Sciatic nerve (tissue), 2 donors: ENCODE measurements around the gene NOP10. TPM values are rescaled to one million over a fixed set of nuclear protein-coding genes. Genes with fewer than 3 reads are reported as not detected.
A peak's percentile ranks its signal among the peaks of the same experiment; 100 is the strongest.
"Not testable (repeated sequence)": the region's sequence is repeated elsewhere in the genome, so short reads cannot be mapped to it uniquely, and the experiment has no call there.

Experiments used
- ATAC-seq: fragments of 200-7000 bp; cut with Tn5 transposase; one replicate; pipeline ENCODE4 v1.9.1; 2020; ENCODE audit warnings: mild to moderate bottlenecking, moderate library complexity
- DNase-seq: peaks from one replicate; pipeline ENCODE4 v3.0.0-alpha.2; 2020; ENCODE audit warnings: low spot score
- intact Hi-C: fragments of 100-400 bp; cut with DNase I; formaldehyde crosslinking; loops from one replicate; pipeline ENCODE4 v1.14.2; 2022
- total RNA-seq: library from RNA; stranded (reverse); fragmentation: NEBNext Ultra II Directional; extraction: Animal tissue kit (Norgen Biotek cat#: 25700); gene quantifications from one replicate; pipeline ENCODE4 v1.2.1, GENCODE V29; 2021
- donor health status: DM: no; HTN: no; CAD: no.
- donor health status: DM: no; HTN: no; CAD: no.

The NOP10 gene
- total RNA-seq: 90.2 TPM

GRCh38 chr15:34342737-34343575, at the start of gene NOP10, which contains the start of gene NUTM1:
Gene NOP10 (minus strand): TSS chr15:34343136. CDS start chr15:34343073, 63 bp downstream.
Gene NUTM1 (plus strand): TSS chr15:34343315. CDS start chr15:34343697, 382 bp downstream.
- intact Hi-C loops: no loop called here
- ATAC-seq (peak; percentile 98), DNase-seq (peak; percentile 95)

- ATAC-seq, intact Hi-C loops, DNase-seq: not testable (repeated sequence)
These were observed 46.7 kb upstream of the NOP10 start for GRCh38 chr15:34389594-34390086.

GRCh38 chr15:34381829-34382521, 39.0 kb upstream of the NOP10 start:
- ATAC-seq, intact Hi-C loops, DNase-seq: not testable (repeated sequence)

- ATAC-seq, intact Hi-C loops, DNase-seq: not testable (repeated sequence)
These were observed 37.6 kb upstream of the NOP10 start for GRCh38 chr15:34380491-34380890.

- no peak for ATAC-seq
These were observed 33.9 kb upstream of the NOP10 start for GRCh38 chr15:34376856-34377255.

GRCh38 chr15:34375541-34375940, 32.6 kb upstream of the NOP10 start:
- ATAC-seq, intact Hi-C loops, DNase-seq: not testable (repeated sequence)

More at GRCh38 chr15:34376856-34377255, 33.9 kb upstream of the NOP10 start:
- DNase-seq: no peak
- intact Hi-C loops: no loop called here

- ATAC-seq (no peak), DNase-seq (no peak)
- intact Hi-C loops: no loop called here
These were observed 31.9 kb upstream of the NOP10 start for GRCh38 chr15:34374816-34375215.

- DNase-seq (no peak), ATAC-seq (no peak)
- intact Hi-C loops: no loop called here
These were observed 31.0 kb upstream of the NOP10 start for GRCh38 chr15:34373951-34374350.

GRCh38 chr15:34370643-34371042, 27.7 kb upstream of the NOP10 start:
- ATAC-seq (no peak), DNase-seq (no peak)
- intact Hi-C loops: no loop called here

GRCh38 chr15:34370129-34370528, 27.2 kb upstream of the NOP10 start:
- DNase-seq (no peak), ATAC-seq (no peak)
- intact Hi-C loops: no loop called here

GRCh38 chr15:34367101-34368081, 24.5 kb upstream of the NOP10 start, which contains the start of gene LPCAT4:
Gene LPCAT4 (minus strand): TSS chr15:34367196. CDS start chr15:34367100, 96 bp downstream.
- ATAC-seq (peak; percentile 90), DNase-seq (peak; percentile 92)
- intact Hi-C loops: no loop called here

- intact Hi-C loops: no loop called here
- peak; percentile 69 for ATAC-seq
- DNase-seq: peak; percentile 73
These were observed 23.5 kb upstream of the NOP10 start for GRCh38 chr15:34366271-34367065.

- DNase-seq: no peak
- intact Hi-C loops: no loop called here
These were observed 22.9 kb upstream of the NOP10 start for GRCh38 chr15:34365836-34366235.

GRCh38 chr15:34365091-34365825, 22.3 kb upstream of the NOP10 start:
- intact Hi-C loops: no loop called here
- no peak for ATAC-seq
- DNase-seq: no peak

More at GRCh38 chr15:34365836-34366235, 22.9 kb upstream of the NOP10 start:
- no peak for ATAC-seq

- intact Hi-C loops: no loop called here
- no peak for ATAC-seq
These were observed 21.1 kb upstream of the NOP10 start for GRCh38 chr15:34364041-34364440.

GRCh38 chr15:34362047-34362773, 19.3 kb upstream of the NOP10 start:
- ATAC-seq (no peak), DNase-seq (no peak)
- intact Hi-C loops: no loop called here

More at GRCh38 chr15:34364041-34364440, 21.1 kb upstream of the NOP10 start:
- no peak for DNase-seq
